Measurements from ENCODE around the gene SSTR3.

DNA sequence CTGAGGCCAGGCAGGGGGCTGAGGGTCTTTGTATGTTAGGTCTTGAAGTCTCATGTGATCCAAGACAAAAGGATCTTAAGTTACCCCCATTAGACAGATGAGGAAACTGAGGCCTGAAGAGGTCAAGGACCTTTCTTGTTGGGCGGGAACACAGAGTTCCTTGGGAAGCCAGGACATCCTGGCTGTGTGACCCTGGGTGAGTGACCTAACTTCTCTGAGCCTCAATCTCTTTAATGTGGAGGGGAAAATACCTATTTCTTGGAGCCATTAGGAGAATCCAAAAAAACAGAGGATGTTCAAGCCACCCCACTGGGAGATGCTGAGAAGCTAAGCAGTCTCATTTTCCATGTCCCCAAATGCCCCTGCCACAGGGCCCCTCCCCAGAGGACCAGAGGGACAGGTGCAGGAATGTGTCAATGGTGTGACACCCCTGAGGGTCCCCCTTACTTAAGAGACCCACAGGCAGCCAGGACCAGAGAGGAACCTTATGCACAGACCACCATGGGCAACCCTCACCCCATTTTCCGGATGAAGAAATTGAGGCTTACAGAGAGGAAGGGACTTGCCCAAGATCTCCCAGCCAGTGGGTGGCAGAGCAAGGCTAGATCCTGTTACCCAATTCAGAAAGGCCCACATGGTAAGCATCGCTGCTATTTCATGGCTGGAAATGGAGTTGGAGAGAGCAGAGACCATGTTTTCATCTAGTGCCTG, 23.8 kb upstream of the SSTR3 start:
- TF ChIP-seq, protein P1, sequence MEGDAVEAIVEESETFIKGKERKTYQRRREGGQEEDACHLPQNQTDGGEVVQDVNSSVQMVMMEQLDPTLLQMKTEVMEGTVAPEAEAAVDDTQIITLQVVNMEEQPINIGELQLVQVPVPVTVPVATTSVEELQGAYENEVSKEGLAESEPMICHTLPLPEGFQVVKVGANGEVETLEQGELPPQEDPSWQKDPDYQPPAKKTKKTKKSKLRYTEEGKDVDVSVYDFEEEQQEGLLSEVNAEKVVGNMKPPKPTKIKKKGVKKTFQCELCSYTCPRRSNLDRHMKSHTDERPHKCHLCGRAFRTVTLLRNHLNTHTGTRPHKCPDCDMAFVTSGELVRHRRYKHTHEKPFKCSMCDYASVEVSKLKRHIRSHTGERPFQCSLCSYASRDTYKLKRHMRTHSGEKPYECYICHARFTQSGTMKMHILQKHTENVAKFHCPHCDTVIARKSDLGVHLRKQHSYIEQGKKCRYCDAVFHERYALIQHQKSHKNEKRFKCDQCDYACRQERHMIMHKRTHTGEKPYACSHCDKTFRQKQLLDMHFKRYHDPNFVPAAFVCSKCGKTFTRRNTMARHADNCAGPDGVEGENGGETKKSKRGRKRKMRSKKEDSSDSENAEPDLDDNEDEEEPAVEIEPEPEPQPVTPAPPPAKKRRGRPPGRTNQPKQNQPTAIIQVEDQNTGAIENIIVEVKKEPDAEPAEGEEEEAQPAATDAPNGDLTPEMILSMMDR (conservative IDR thresholded peaks at IDR 0.05; ENCODE audit: low read depth, low read length), result no peak
- TF ChIP-seq EZH2 (IDR thresholded peaks at IDR 0.05; ENCODE audit: borderline replicate concordance, low read depth, low read length, poor library complexity, severe bottlenecking), result no peak
